Omental fat pad (tissue), 4 donors: Measurements from ENCODE around the gene KCNIP2. TPM values are rescaled to one million over a fixed set of nuclear protein-coding genes. Genes with fewer than 3 reads are reported as not detected.

ENCODE experiments used
- ATAC-seq: fragments of 150-250 bp; one replicate; pipeline ENCODE4 v1.9.1; 2016; ENCODE audit warnings: mild to moderate bottlenecking, moderate library complexity; ENCODE audit not compliant: low FRiP score
- DNase-seq: peaks from one replicate; pipeline ENCODE4 v3.0.0-alpha.2; 2019; ENCODE audit warnings: low spot score
- CTCF ChIP-seq, 3 donors: fragments of 450-650 bp; IDR thresholded peaks; one replicate each; pipeline ENCODE4 v1.5.1; 2016 to 2017; ENCODE audit warnings: antibody characterized with exemption in 3 of 3, mild to moderate bottlenecking in 3 of 3, moderate library complexity in 2 of 3
- total RNA-seq, 4 donors: library from RNA; depleted of rRNA; stranded (reverse); fragments of >200 nt; gene quantifications; one replicate each; pipeline ENCODE4 v1.1.0, GENCODE V29; 2016

Gene KCNIP2
- total RNA-seq, 4 donors from 2014 or later: 60.4 to 252 (median 80.3) TPM

- TF ChIP-seq CTCF (IDR thresholded peaks at IDR 0.05): peak in 1 of 3 donors; percentile 78
- peak; percentile 67 for ATAC-seq
- no peak for DNase-seq
Observed at GRCh38 chr10:101840741-101841453, 2.7 kb downstream of the KCNIP2 start.

GRCh38 chr10:101840102-101840684 lies 3.4 kb downstream of the KCNIP2 start:
- no peak for ATAC-seq
- no peak for DNase-seq
- TF ChIP-seq CTCF (IDR thresholded peaks at IDR 0.05): no peak

GRCh38 chr10:101839416-101840063 lies 4.1 kb downstream of the KCNIP2 start:
- ATAC-seq (peak; percentile 39), DNase-seq (no peak)
- TF ChIP-seq CTCF (IDR thresholded peaks at IDR 0.05): no peak

- no peak for TF ChIP-seq CTCF (IDR thresholded peaks at IDR 0.05)
- DNase-seq (no peak), ATAC-seq (no peak)
Observed at GRCh38 chr10:101839002-101839401, 4.6 kb downstream of the KCNIP2 start.

GRCh38 chr10:101838416-101838970 lies 5.1 kb downstream of the KCNIP2 start:
- no peak for TF ChIP-seq CTCF (IDR thresholded peaks at IDR 0.05)
- DNase-seq (no peak), ATAC-seq (no peak)

- no peak for TF ChIP-seq CTCF (IDR thresholded peaks at IDR 0.05)
- DNase-seq (no peak), ATAC-seq (no peak)
Observed at GRCh38 chr10:101837748-101838147, 5.9 kb downstream of the KCNIP2 start.
